Measurements from ENCODE around the gene VPS4A.

DNA sequence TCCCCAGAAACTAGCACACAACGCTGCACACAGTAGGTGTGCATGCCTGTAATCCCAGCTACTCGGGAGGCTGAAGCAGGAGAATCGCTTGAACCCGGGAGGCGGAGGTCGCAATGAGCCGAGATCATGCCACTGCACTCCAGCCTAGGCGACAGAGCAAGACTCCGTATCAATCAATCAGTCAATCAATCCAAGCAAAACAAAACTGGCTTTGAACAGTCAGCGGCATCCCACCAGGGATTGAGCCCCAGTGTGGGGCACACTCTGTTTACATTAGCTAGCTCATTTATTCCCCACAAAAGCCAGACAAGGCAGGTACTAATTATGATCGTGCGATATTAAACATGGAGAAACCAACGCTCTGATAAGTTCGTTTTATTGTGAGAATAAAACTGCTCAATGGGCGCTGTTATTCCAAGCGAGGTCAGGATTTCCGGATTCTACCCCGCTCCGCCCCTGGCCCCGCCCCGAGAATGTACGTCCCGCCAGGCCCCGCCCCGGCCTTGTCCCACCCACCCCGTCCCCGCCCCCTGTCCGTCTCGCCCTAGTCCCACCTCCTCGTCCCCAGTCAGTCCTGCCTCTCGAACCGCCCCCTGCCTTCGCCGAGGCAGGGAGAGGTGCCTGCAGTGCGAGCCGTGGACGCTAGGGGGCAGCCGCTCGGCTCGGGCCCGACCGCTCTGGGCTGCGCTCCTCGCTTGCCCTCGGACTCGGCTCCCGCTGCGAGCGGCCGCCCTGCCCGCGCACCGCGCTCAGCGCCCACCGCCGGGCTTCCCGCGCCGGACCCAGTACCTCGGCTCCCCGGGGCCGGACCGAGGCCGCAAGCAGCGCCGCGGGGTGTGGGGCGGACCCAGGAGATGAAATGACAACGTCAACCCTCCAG is at the start of gene VPS4A:
- TF ChIP-seq, protein P1, sequence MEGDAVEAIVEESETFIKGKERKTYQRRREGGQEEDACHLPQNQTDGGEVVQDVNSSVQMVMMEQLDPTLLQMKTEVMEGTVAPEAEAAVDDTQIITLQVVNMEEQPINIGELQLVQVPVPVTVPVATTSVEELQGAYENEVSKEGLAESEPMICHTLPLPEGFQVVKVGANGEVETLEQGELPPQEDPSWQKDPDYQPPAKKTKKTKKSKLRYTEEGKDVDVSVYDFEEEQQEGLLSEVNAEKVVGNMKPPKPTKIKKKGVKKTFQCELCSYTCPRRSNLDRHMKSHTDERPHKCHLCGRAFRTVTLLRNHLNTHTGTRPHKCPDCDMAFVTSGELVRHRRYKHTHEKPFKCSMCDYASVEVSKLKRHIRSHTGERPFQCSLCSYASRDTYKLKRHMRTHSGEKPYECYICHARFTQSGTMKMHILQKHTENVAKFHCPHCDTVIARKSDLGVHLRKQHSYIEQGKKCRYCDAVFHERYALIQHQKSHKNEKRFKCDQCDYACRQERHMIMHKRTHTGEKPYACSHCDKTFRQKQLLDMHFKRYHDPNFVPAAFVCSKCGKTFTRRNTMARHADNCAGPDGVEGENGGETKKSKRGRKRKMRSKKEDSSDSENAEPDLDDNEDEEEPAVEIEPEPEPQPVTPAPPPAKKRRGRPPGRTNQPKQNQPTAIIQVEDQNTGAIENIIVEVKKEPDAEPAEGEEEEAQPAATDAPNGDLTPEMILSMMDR (optimal IDR thresholded peaks at IDR 0.05 in 1 of 3, IDR thresholded peaks at IDR 0.05 in 1 of 3, conservative IDR thresholded peaks at IDR 0.05 in 1 of 3; ENCODE audit: extremely low read depth in 1 of 3, insufficient read depth in 2 of 3, low read length in 3 of 3) = peak; percentile 64 to 98 (median 89)
- TF ChIP-seq EZH2 (IDR thresholded peaks at IDR 0.05; ENCODE audit: low read length) = no peak
